NCI-H748 treated with DMSO at 0.1 percent for 48 hours (cell line): Measurements from ENCODE around the gene DNAJB8.

Source experiments
- DNase-seq: peaks from one replicate; lab custom pipeline; 2025; lab: John Stamatoyannopoulos, UW

DNAJB8 gene

GRCh38 chr3:128493570-128494366, 27.1 kb upstream of the DNAJB8 start:
- no peak for DNase-seq

- DNase-seq, result no peak
Measured at GRCh38 chr3:128492671-128493569, 26.2 kb upstream of the DNAJB8 start, which contains the start of gene GATA2. Gene GATA2, minus strand, starts transcription at chr3:128493201. Its CDS starts 6,170 bp downstream, at chr3:128487031.

GRCh38 chr3:128491941-128492670, 25.4 kb upstream of the DNAJB8 start:
- DNase-seq, result no peak

GRCh38 chr3:128491691-128491940, 24.9 kb upstream of the DNAJB8 start:
- no peak for DNase-seq

GRCh38 chr3:128490915-128491690, 24.4 kb upstream of the DNAJB8 start:
- DNase-seq, result no peak

GRCh38 chr3:128490650-128490914, 23.9 kb upstream of the DNAJB8 start:
- DNase-seq, result no peak

- no peak for DNase-seq
Measured at GRCh38 chr3:128489927-128490649, 23.4 kb upstream of the DNAJB8 start.

- DNase-seq, result no peak
Measured at GRCh38 chr3:128489674-128489926, 22.9 kb upstream of the DNAJB8 start.

- peak; percentile 7 for DNase-seq
Measured at GRCh38 chr3:128488991-128489673, 22.4 kb upstream of the DNAJB8 start.

GRCh38 chr3:128488636-128488990, 21.9 kb upstream of the DNAJB8 start:
- no peak for DNase-seq

GRCh38 chr3:128487813-128488635, 21.3 kb upstream of the DNAJB8 start:
- DNase-seq, result peak; percentile 60

- DNase-seq, result no peak
Measured at GRCh38 chr3:128487538-128487812, 20.8 kb upstream of the DNAJB8 start.

- DNase-seq, result no peak
Measured at GRCh38 chr3:128486681-128487537, 20.2 kb upstream of the DNAJB8 start.

GRCh38 chr3:128486205-128486628, 19.5 kb upstream of the DNAJB8 start:
- no peak for DNase-seq

GRCh38 chr3:128485282-128486204, 18.9 kb upstream of the DNAJB8 start:
- no peak for DNase-seq

- no peak for DNase-seq
Measured at GRCh38 chr3:128484404-128485281, 18.0 kb upstream of the DNAJB8 start.

GRCh38 chr3:128483657-128484403, 17.1 kb upstream of the DNAJB8 start:
- DNase-seq, result no peak
